ENCODE data around the gene ACOX2. TPM values are rescaled to one million over a fixed set of nuclear protein-coding genes. Genes with fewer than 3 reads are reported as not detected.

The ACOX2 gene
- total RNA-seq, 2 experiments from 2014 or later = not detected

DNA sequence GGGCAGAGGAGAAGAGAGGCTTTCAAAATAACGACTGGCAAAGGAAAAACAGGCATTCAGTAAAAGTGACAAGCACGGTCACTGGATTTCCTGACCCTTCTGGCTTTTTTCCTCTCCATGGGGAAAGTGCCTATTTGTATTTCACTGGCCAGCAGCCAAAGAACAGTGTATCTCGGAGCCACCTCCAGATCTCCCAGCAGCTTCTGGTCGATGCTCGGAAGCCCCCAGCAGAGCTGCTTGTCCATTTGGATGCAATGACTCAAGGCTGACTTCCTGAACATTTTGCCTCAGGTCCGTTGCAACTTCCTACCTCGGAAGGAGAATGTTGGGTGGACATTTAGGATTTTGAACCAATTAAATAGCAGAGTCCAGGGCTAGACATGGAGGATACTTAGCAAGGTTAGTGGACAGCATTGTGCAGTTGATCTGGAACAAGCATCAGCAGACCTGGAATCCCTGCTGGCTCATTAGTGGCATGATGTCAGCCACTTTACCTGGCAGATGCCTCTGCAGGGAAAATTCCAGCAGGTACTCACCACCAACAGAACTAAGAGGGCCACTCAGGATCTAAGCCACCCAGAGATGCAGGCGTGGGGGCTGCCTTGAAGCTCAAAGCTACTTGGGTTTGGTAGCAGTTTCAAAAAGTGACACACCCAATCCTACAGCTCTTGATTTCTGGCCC, 39.1 kb upstream of the ACOX2 start:
- no peak for DNase-seq (ENCODE audit: low spot score)
- H3K79me2 ChIP-seq (ENCODE audit: insufficient read depth, low read depth, low read length) = no peaks in the 10 kb centered on the region

DNA sequence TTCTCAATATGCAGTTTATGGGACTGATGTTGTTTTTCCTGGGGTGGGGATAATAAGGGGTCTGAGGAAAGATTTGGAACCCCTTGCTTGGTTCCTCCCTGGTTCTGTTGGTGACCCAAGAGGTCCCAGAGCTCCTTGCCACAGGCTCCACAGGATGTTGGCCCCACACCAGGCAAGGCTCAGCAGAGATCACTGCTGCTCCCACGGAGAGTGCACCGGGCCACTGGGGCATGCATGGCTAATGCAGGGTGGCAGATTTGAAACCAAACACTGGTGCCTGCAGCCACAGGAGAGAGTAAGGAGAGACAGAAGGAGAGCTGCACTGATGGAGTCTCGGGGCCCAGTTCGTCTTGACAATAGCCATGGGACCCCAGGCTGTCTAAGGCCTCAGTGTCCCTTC, 37.7 kb upstream of the ACOX2 start:
- CTCF ChIA-PET (ENCODE audit: unreplicated experiment) = interaction anchor here (0.5 to 1.0 kb wide), 2 partner anchors 100 to 492 kb away, joined by 4 read pairs; no protein-coding TSS in a partner anchor

More for the DNA sequence above, 39.1 kb upstream of the ACOX2 start:
- no peaks in the 10 kb centered on the region for H3K4me1 ChIP-seq (ENCODE audit: insufficient read depth, low read length, poor library complexity, severe bottlenecking)
- no peaks in the 10 kb centered on the region for H3K9me3 ChIP-seq (ENCODE audit: low read length)
- no TSS peak for BruUV-seq (replicated peaks)
- H4K20me1 ChIP-seq (ENCODE audit: insufficient read depth, low read length) = no peaks in the 10 kb centered on the region
- no peak overlapping the region for H3K27ac ChIP-seq (ENCODE audit: low read depth, low read length, poor library complexity, severe bottlenecking)
- H3K4me2 ChIP-seq (ENCODE audit: low read length) = no peak overlapping the region
- intact Hi-C loops (cut with micrococcal nuclease; ENCODE audit: unreplicated experiment) = no loop called here
- ChIA-PET POLR2A (no interaction called here), CTCF (ENCODE audit: unreplicated experiment) (interaction anchor here (1.0 kb wide), 1 partner anchor 54 kb away, joined by 3 read pairs; no protein-coding TSS in a partner anchor)
- no peaks in the 10 kb centered on the region for H3K36me3 ChIP-seq (ENCODE audit: insufficient read depth, low read length)
- no peaks in the 10 kb centered on the region for H3K9me2 ChIP-seq (ENCODE audit: insufficient read depth, low read length)
- no peak for TF ChIP-seq CTCF (conservative IDR thresholded peaks at IDR 0.05; ENCODE audit: low read length)
- no peak for TF ChIP-seq EZH2phosphoT487 (IDR thresholded peaks at IDR 0.05; ENCODE audit: borderline replicate concordance, low read depth, low read length)
- no peak overlapping the region for H2AFZ ChIP-seq (ENCODE audit: low read length)
- H3K4me3 ChIP-seq (ENCODE audit: low read depth, low read length, poor library complexity, severe bottlenecking) = no peak overlapping the region

More for the DNA sequence above, 37.7 kb upstream of the ACOX2 start:
- TF ChIP-seq EZH2phosphoT487 (IDR thresholded peaks at IDR 0.05; ENCODE audit: borderline replicate concordance, low read depth, low read length) = no peak
- TF ChIP-seq CTCF (conservative IDR thresholded peaks at IDR 0.05; ENCODE audit: low read length) = no peak
- Histone ChIP-seq H3K4me1 (ENCODE audit: insufficient read depth, low read length, poor library complexity, severe bottlenecking) (no peaks in the 10 kb centered on the region), H3K36me3 (ENCODE audit: insufficient read depth, low read length) (no peaks in the 10 kb centered on the region), H3K4me2 (ENCODE audit: low read length) (no peak overlapping the region), H3K79me2 (ENCODE audit: insufficient read depth, low read depth, low read length) (no peaks in the 10 kb centered on the region), H3K4me3 (ENCODE audit: low read depth, low read length, poor library complexity, severe bottlenecking) (no peak overlapping the region), H3K27ac (ENCODE audit: low read depth, low read length, poor library complexity, severe bottlenecking) (no peak overlapping the region), H4K20me1 (ENCODE audit: insufficient read depth, low read length) (no peaks in the 10 kb centered on the region), H3K9me3 (ENCODE audit: low read length) (no peaks in the 10 kb centered on the region), H2AFZ (ENCODE audit: low read length) (no peak overlapping the region), H3K9me2 (ENCODE audit: insufficient read depth, low read length) (no peaks in the 10 kb centered on the region)
- intact Hi-C loops (cut with micrococcal nuclease; ENCODE audit: unreplicated experiment) = no loop called here
- no peak for DNase-seq (ENCODE audit: low spot score)
- POLR2A ChIA-PET = interaction anchor here (1.2 kb wide), 1 partner anchor 64 kb away, joined by 3 read pairs; no protein-coding TSS in a partner anchor
- no TSS peak for BruUV-seq (replicated peaks)
